ES-I3 (cell line): ENCODE data around the gene NHERF2.
"Not testable (repeated sequence)": the region's sequence is repeated elsewhere in the genome, so short reads cannot be mapped to it uniquely, and the experiment has no call there.

Source experiments
- H3K36me3 ChIP-seq: 2 replicates; pipeline ENCODE4 v1.6.1; 2013; ENCODE audit warnings: mild to moderate bottlenecking, low read length, control low read depth, moderate library complexity; ENCODE audit not compliant: insufficient read depth
- H3K4me1 ChIP-seq: 2 replicates; pipeline ENCODE4 v1.6.1; 2013; ENCODE audit warnings: mild to moderate bottlenecking, control low read depth, low read length; ENCODE audit not compliant: insufficient read depth
- H3K9ac ChIP-seq: 2 replicates; pipeline ENCODE4 v1.6.1; 2013; ENCODE audit warnings: low read depth, mild to moderate bottlenecking, low read length, moderate library complexity
- H3K9me3 ChIP-seq: 2 replicates; pipeline ENCODE4 v1.6.1; 2013; ENCODE audit warnings: mild to moderate bottlenecking, low read length, moderate library complexity; ENCODE audit not compliant: control insufficient read depth, insufficient read depth

NHERF2 gene

GRCh38 chr16:2007081-2007836 is 19.4 kb upstream of the NHERF2 start:
- Histone ChIP-seq H3K36me3 (no peaks in the 10 kb centered on the region; the same call in 1 of the 2 replicates), H3K9ac (no peak overlapping the region), H3K9me3 (no peaks in the 10 kb centered on the region), H3K4me1 (peaks cover 12% of the 10 kb centered on the region; the same call in 1 of the 2 replicates)

- Histone ChIP-seq H3K9me3 (no peaks in the 10 kb centered on the region), H3K9ac (peak overlapping the region; percentile 89; the same call in 1 of the 2 replicates), H3K4me1 (peaks cover 12% of the 10 kb centered on the region; the same call in 1 of the 2 replicates), H3K36me3 (no peaks in the 10 kb centered on the region)
These were observed 18.6 kb upstream of the NHERF2 start for GRCh38 chr16:2008009-2008526.

DNA sequence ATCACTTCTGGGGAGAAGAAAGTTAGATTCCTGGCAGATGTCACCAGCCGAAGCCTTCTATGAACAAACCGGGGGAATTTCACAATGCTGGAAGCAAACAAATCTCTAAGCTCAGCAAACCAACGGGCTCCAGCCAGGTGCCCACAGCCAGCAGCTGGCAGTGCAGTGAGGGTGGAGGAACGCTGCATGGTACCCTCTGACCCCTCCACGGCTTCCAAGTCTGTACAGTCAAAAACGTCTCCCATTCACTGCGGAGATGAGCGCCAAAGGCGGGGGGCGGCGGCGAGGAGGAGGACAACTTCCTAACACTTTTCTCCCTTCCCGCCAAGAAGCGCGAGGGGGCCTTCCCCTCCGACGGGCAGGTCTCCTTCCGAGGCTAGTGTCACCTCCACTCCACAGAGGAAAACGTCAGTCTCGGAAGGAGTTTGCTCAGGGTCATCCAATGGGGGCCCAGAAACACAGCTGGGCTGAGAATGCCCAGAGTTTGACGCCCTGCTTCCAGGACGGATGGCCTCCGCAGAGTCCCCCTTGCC is 18.0 kb upstream of the NHERF2 start:
- peak overlapping the region; percentile 89 for H3K9ac ChIP-seq
- no peaks in the 10 kb centered on the region for H3K36me3 ChIP-seq
- peaks cover 12% of the 10 kb centered on the region; the same call in 1 of the 2 replicates for H3K4me1 ChIP-seq
- no peaks in the 10 kb centered on the region for H3K9me3 ChIP-seq

GRCh38 chr16:2009164-2009711 is 17.5 kb upstream of the NHERF2 start:
- Histone ChIP-seq H3K9me3 (no peaks in the 10 kb centered on the region), H3K4me1 (peaks cover 10% of the 10 kb centered on the region; the same call in 1 of the 2 replicates), H3K9ac (peak overlapping the region; percentile 89), H3K36me3 (no peaks in the 10 kb centered on the region)

GRCh38 chr16:2009791-2010510 is 16.8 kb upstream of the NHERF2 start, which contains the start of gene ZNF598:
Gene ZNF598 (minus strand): TSS chr16:2009821.
- Histone ChIP-seq H3K9me3 (no peaks in the 10 kb centered on the region), H3K36me3 (no peaks in the 10 kb centered on the region), H3K9ac (peak within 1 kb of the TSS; percentile 89), H3K4me1 (peaks cover 6% of the 10 kb centered on the region; the same call in 1 of the 2 replicates)

DNA sequence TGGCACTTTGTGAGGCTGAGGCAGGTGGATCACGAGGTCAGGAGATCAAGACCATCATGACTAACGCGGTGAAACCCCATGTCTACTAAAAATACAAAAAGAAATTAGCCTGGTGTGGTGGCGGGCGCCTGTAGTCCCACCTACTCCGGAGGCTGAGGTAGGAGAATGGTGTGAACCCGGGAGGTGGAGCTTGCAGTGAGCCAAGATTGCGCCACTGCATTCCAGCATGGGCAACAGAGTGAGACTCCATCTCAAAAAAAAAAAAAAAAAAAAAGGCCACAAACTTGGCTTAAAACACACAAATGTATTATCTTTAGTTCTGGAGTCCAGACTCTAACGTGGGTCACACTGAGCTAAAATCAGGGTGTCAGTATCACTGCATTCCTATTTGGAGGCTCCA is 15.0 kb upstream of the NHERF2 start:
- not testable (repeated sequence) for H3K4me1 ChIP-seq, H3K36me3 ChIP-seq, H3K9ac ChIP-seq, H3K9me3 ChIP-seq

GRCh38 chr16:2013527-2013926 is 13.2 kb upstream of the NHERF2 start:
- H3K4me1 ChIP-seq: peaks cover under 1% of the 10 kb centered on the region; the same call in 1 of the 2 replicates

DNA sequence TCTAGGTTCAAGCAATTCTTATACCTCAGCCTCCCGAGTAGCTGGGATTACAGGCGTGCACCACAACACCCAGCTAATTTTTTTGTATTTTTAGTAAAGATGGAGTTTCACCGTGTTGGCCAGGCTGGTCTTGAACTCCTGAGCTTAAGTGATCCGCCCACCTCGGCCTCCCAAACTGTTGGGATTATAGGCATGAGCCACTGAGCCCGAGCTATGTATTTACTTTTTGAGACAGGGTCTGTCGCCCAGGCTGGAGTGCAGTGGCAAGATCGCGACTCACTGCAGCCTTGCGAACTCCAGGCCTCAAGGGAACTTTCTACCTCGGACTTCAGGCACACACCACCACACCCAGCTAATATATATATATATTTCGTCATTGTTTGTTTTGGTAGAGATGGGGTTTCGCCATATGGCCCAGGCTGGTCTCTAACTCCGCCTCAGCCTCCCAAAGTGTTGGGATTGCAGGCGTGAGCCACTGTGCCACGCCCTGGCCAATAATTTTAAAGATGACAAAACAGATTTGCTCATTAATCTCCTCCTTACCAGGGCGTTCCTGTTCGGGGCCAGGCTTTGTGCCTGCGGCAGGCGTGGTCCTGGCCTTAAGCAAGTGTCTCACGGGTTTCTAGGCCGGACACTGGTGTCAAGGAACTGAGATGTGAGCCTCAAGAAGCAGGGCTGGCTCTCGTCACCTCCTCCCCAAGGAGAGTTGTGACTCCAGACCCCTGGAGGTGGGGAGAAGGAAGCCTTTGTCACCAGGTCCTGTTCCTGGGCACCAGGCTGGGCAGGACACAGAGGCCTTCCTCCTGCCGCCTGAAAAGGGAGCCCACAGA is 11.4 kb upstream of the NHERF2 start:
- Histone ChIP-seq H3K36me3 (no peaks in the 10 kb centered on the region), H3K4me1 (no peaks in the 10 kb centered on the region), H3K9me3 (no peaks in the 10 kb centered on the region), H3K9ac (no peak overlapping the region)

More at GRCh38 chr16:2013527-2013926, 13.2 kb upstream of the NHERF2 start:
- no peaks in the 10 kb centered on the region for H3K9me3 ChIP-seq
- H3K36me3 ChIP-seq: no peaks in the 10 kb centered on the region
- no peak overlapping the region for H3K9ac ChIP-seq

GRCh38 chr16:2015947-2016208 is 10.8 kb upstream of the NHERF2 start:
- no peaks in the 10 kb centered on the region for H3K9me3 ChIP-seq
- no peaks in the 10 kb centered on the region for H3K4me1 ChIP-seq
- H3K9ac ChIP-seq: no peak overlapping the region
- no peaks in the 10 kb centered on the region for H3K36me3 ChIP-seq

GRCh38 chr16:2016407-2016922 is 10.2 kb upstream of the NHERF2 start:
- no peaks in the 10 kb centered on the region for H3K4me1 ChIP-seq
- H3K9me3 ChIP-seq: no peaks in the 10 kb centered on the region
- no peaks in the 10 kb centered on the region for H3K36me3 ChIP-seq
- H3K9ac ChIP-seq: no peak overlapping the region

DNA sequence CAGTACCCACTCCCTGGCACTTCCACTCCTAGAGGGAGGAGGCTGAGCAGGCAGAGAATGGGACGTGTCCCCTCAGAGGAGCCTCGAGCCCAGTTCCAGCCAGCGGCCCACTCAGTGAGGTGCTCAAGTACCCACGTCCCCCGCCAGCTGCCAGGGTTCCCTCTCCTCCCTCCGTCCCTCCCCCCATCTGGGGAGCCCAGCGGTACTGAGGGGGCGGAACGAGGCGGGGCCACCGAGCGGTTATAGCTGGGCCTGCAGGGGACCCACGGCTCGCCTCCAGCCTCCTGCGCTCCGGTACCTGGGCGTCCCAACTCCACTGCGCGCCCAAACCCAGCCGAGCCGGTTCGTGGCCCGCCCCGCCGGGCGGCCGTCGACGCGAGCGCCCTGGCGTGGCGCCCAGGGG is 7.2 kb upstream of the NHERF2 start, which contains the start of gene NPW:
Gene NPW (plus strand): TSS at position 268 of the 403 bp plus-strand sequence.
- Histone ChIP-seq H3K9me3 (no peaks in the 10 kb centered on the region), H3K9ac (peak within 1 kb of the TSS; percentile 62; the same call in 1 of the 2 replicates), H3K4me1 (peaks cover 6% of the 10 kb centered on the region; the same call in 1 of the 2 replicates), H3K36me3 (no peaks in the 10 kb centered on the region)

DNA sequence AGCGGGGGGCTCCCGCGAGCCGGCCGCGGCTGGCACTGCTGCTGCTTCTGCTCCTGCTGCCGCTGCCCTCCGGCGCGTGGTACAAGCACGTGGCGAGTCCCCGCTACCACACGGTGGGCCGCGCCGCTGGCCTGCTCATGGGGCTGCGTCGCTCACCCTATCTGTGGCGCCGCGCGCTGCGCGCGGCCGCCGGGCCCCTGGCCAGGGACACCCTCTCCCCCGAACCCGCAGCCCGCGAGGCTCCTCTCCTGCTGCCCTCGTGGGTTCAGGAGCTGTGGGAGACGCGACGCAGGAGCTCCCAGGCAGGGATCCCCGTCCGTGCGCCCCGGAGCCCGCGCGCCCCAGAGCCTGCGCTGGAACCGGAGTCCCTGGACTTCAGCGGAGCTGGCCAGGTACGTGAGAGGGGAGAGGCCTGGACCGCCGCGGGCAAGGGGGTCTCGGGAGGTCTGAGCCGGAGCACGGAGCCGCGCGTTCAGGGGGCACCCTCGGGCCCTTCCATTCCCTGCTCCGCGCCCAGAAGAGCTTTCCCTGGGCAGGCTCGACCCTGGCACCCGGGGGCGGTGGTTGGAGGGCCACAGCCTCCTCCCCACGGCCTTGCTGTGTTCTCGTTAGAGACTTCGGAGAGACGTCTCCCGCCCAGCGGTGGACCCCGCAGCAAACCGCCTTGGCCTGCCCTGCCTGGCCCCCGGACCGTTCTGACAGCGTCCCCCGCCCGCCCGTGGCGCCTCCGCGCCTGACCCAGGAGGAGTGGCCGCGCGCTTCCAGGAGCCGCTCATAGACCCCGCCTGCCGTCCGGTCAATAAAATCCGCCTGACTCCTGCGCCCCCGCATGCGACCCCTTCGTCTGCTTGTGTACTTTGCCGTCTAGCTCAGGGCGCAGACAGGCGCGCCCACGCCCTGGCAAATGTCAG is 6.5 kb upstream of the NHERF2 start:
- Histone ChIP-seq H3K9ac (peak overlapping the region; percentile 62; the same call in 1 of the 2 replicates), H3K4me1 (peaks cover 6% of the 10 kb centered on the region; the same call in 1 of the 2 replicates), H3K9me3 (no peaks in the 10 kb centered on the region), H3K36me3 (no peaks in the 10 kb centered on the region)

- peaks cover 6% of the 10 kb centered on the region; the same call in 1 of the 2 replicates for H3K4me1 ChIP-seq
- H3K9me3 ChIP-seq: no peaks in the 10 kb centered on the region
- H3K9ac ChIP-seq: peak overlapping the region; percentile 42
- H3K36me3 ChIP-seq: no peaks in the 10 kb centered on the region
These were observed 4.0 kb upstream of the NHERF2 start for GRCh38 chr16:2022723-2023091.
